ENCODE measurements around the gene WWOX.

- no peak for TF ChIP-seq POLR2A (IDR thresholded peaks at IDR 0.05)
- TF ChIP-seq, protein P1, sequence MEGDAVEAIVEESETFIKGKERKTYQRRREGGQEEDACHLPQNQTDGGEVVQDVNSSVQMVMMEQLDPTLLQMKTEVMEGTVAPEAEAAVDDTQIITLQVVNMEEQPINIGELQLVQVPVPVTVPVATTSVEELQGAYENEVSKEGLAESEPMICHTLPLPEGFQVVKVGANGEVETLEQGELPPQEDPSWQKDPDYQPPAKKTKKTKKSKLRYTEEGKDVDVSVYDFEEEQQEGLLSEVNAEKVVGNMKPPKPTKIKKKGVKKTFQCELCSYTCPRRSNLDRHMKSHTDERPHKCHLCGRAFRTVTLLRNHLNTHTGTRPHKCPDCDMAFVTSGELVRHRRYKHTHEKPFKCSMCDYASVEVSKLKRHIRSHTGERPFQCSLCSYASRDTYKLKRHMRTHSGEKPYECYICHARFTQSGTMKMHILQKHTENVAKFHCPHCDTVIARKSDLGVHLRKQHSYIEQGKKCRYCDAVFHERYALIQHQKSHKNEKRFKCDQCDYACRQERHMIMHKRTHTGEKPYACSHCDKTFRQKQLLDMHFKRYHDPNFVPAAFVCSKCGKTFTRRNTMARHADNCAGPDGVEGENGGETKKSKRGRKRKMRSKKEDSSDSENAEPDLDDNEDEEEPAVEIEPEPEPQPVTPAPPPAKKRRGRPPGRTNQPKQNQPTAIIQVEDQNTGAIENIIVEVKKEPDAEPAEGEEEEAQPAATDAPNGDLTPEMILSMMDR (IDR thresholded peaks at IDR 0.05): no peak
These were observed 950.6 kb downstream of the WWOX start for GRCh38 chr16:79050063-79050462.

Data from right lobe of liver (tissue), 4 donors.